Measurements from ENCODE around the gene CST9. TPM values are rescaled to one million over a fixed set of nuclear protein-coding genes. Genes with fewer than 3 reads are reported as not detected.

Gene CST9
- total and polyA plus RNA-seq, 9 of the 15 experiments (the other 6 are each of a cell fraction or from before 2014, with no cell fraction given): not detected

DNA sequence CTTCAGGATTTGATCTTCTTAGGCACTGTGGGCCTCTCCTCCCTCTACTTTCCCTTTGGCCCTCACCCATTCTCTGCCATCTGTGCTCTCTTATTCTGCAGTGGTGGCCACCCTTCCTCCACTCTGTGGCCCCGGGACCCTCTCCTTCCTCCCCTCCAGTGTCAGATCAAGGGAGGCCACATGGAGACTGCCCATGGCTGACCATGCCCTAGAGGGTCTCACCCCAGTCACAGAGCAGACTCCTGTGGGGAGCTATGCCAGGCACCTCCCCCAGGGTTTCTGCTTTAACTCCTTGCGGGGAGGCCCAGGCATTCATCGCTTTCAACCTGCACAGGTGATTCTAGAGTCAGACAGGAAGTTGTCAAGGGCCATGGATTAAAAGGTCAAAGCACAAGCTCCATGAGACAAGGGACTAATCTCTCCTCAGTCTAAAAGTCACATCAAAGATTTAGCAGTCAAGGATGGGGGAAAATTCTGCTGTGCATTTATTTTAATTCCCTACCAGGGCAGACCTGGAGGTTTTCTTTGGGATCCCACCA is 47.8 kb upstream of the CST9 start:
- no peak for DNase-seq (ENCODE audit: extremely low read depth in 1 of 4, low spot score in 3 of 4)
- no peak for TF ChIP-seq ZNF583 (CRISPR knock-in tag; IDR thresholded peaks at IDR 0.05)
- TF ChIP-seq, protein P1, sequence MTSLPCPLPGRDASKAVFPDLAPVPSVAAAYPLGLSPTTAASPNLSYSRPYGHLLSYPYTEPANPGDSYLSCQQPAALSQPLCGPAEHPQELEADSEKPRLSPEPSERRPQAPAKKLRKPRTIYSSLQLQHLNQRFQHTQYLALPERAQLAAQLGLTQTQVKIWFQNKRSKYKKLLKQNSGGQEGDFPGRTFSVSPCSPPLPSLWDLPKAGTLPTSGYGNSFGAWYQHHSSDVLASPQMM (CRISPR knock-in tag; IDR thresholded peaks at IDR 0.05): no peak
- TF ChIP-seq, protein P2, sequence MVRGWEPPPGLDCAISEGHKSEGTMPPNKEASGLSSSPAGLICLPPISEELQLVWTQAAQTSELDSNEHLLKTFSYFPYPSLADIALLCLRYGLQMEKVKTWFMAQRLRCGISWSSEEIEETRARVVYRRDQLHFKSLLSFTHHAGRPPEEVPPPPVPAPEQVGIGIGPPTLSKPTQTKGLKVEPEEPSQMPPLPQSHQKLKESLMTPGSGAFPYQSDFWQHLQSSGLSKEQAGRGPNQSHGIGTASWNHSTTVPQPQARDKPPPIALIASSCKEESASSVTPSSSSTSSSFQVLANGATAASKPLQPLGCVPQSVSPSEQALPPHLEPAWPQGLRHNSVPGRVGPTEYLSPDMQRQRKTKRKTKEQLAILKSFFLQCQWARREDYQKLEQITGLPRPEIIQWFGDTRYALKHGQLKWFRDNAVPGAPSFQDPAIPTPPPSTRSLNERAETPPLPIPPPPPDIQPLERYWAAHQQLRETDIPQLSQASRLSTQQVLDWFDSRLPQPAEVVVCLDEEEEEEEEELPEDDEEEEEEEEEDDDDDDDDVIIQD (CRISPR knock-in tag; IDR thresholded peaks at IDR 0.05): no peak
- no peak for TF ChIP-seq ZNF197 (CRISPR knock-in tag; IDR thresholded peaks at IDR 0.05; ENCODE audit: low read depth)
- no peak for TF ChIP-seq NCOR1 (IDR thresholded peaks at IDR 0.05)
- no peak for TF ChIP-seq SRF (CRISPR knock-in tag; IDR thresholded peaks at IDR 0.05)
- TF ChIP-seq, protein P3, sequence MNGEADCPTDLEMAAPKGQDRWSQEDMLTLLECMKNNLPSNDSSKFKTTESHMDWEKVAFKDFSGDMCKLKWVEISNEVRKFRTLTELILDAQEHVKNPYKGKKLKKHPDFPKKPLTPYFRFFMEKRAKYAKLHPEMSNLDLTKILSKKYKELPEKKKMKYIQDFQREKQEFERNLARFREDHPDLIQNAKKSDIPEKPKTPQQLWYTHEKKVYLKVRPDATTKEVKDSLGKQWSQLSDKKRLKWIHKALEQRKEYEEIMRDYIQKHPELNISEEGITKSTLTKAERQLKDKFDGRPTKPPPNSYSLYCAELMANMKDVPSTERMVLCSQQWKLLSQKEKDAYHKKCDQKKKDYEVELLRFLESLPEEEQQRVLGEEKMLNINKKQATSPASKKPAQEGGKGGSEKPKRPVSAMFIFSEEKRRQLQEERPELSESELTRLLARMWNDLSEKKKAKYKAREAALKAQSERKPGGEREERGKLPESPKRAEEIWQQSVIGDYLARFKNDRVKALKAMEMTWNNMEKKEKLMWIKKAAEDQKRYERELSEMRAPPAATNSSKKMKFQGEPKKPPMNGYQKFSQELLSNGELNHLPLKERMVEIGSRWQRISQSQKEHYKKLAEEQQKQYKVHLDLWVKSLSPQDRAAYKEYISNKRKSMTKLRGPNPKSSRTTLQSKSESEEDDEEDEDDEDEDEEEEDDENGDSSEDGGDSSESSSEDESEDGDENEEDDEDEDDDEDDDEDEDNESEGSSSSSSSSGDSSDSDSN (IDR thresholded peaks at IDR 0.05; ENCODE audit: borderline replicate concordance in 1 of 2, low read depth in 2 of 2, low read length in 2 of 2): no peak
- TF ChIP-seq MAFF (IDR thresholded peaks at IDR 0.05; ENCODE audit: low read length): no peak
- TF ChIP-seq THRAP3 (IDR thresholded peaks at IDR 0.05; ENCODE audit: borderline replicate concordance): no peak
- no peak for TF ChIP-seq SPI1 (IDR thresholded peaks at IDR 0.05; ENCODE audit: borderline replicate concordance, low read depth, low read length)
- no peak for TF ChIP-seq ZNF436 (CRISPR knock-in tag; IDR thresholded peaks at IDR 0.05)
- TF ChIP-seq, protein P4, sequence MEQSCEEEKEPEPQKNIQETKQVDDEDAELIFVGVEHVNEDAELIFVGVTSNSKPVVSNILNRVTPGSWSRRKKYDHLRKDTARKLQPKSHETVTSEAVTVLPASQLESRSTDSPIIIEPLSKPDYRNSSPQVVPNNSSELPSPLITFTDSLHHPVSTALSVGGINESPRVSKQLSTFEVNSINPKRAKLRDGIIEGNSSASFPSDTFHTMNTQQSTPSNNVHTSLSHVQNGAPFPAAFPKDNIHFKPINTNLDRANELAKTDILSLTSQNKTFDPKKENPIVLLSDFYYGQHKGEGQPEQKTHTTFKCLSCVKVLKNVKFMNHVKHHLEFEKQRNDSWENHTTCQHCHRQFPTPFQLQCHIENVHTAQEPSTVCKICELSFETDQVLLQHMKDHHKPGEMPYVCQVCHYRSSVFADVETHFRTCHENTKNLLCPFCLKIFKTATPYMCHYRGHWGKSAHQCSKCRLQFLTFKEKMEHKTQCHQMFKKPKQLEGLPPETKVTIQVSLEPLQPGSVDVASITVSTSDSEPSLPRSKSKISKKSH (CRISPR knock-in tag; IDR thresholded peaks at IDR 0.05): no peak
- in situ Hi-C loops (cut with MboI): no loop called here
- intact Hi-C loops (cut with micrococcal nuclease): no loop called here
- Histone ChIP-seq H3K9me3 (replicated peaks; ENCODE audit: control insufficient read depth, insufficient read depth, low read depth, low read length) (no peaks in the 10 kb centered on the region), H3K27me3 (ENCODE audit: control insufficient read depth in 2 of 2, insufficient read depth in 2 of 2, low read length in 2 of 2) (no peaks in the 10 kb centered on the region), H3K27ac (ENCODE audit: extremely low read depth, low read depth, low read length) (no peak overlapping the region), H3K79me2 (ENCODE audit: control insufficient read depth, insufficient read depth, low read length) (no peaks in the 10 kb centered on the region), H3K4me2 (ENCODE audit: insufficient read depth, low read length) (no peak overlapping the region), H3K36me3 (ENCODE audit: control insufficient read depth, insufficient read depth, low read length) (no peaks in the 10 kb centered on the region), H3K4me3 (no peak overlapping the region), H3K9ac (ENCODE audit: insufficient read depth in 1 of 2, low read depth in 2 of 2, low read length in 2 of 2) (no peak overlapping the region), H3K9me1 (ENCODE audit: control insufficient read depth, insufficient read depth, low read length) (no peaks in the 10 kb centered on the region), H2AFZ (ENCODE audit: low read depth, low read length) (no peak overlapping the region), H3K4me1 (replicated peaks in 1 of 2; ENCODE audit: control insufficient read depth in 2 of 2, insufficient read depth in 2 of 2, low read length in 2 of 2) (peaks cover 0 to 6% of the 10 kb centered on the region in 2 experiments; a peak in 2 of 5 replicates), H4K20me1 (replicated peaks; ENCODE audit: control insufficient read depth, insufficient read depth, low read length) (no peaks in the 10 kb centered on the region)
- no peak for ATAC-seq
- WGBS (ENCODE audit: insufficient coverage, low coverage, missing lambda C conversion rate): 10% methylated on average over 2 of the region's 3 CpGs
- CTCF ChIA-PET (ENCODE audit: low intra/inter-chr PET ratio): no interaction called here
- no TSS peak for BruUV-seq (replicated peaks)
- no peak for FAIRE-seq
- POLR2A ChIA-PET: interaction anchor here (0.6 kb wide), 1 partner anchor 1289 kb away, joined by 3 read pairs; no protein-coding TSS in a partner anchor
